ENCODE data around the gene ELOVL1.
A peak's percentile ranks its signal among the peaks of the same experiment; 100 is the strongest.
"Not testable (repeated sequence)": the region's sequence is repeated elsewhere in the genome, so short reads cannot be mapped to it uniquely, and the experiment has no call there.

Gene ELOVL1

DNA sequence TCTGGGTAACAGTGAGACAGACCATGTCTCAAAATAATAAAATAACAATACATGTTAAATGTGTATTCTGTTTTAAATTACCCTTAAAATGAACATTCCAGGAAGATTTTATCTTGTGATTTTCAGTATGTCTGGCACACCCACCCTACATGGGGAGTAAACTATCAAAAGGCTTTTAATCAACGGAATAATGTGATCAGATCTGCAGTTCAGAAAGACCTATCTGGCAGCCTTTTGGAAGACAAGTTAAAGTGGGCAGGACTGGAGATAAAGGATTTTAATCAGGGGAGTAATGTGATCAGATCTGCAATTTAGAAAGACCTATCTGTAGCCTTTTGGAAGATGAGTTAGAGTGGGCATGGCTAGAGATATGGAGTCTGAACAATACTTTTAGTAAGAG is 11.7 kb upstream of the ELOVL1 start:
- DNase-seq = no peak

DNA sequence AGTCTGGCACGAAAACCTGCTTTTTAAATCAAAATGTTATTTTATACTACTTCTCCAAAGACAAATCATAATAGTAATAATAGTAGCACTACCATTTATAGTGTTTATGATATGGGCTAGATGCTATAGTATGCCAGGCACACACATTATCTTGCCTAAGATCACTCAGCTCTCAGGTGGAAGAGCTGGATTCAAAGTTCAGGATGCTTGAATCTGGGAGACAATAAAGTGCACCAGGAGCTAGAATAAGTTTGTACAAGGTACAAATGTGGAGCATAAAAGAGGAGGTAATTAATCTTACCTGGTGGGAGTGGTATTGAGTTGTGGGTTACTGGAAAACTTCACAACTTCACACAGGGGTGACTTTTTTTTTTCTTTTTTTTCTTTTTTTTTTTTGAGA is 10.0 kb upstream of the ELOVL1 start:
- no peak for DNase-seq

DNA sequence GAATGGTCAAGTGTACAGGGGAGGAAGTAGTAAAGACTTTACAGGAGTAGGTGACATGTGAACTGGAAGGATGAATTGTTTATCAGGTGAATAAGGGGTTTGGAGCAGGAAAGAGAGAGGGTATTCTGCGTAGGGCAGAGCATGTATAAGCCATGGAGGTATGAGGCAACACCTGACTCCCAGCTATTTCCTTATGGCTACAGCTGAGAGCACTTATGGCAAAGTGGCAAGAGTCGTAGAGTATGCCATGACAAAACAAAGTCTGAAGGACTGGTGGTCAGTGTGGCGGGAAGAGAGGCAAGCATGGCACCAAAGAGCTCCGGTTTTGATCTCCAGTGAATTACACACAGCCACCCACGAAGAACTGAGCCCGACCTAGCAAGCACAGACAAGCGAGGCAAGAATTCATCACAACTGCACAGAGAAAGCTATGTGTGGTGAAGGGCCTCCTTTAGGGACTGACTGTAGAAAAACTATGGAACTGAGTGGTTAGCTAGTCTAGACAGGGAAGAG is 9.0 kb upstream of the ELOVL1 start:
- DNase-seq = no peak

DNA sequence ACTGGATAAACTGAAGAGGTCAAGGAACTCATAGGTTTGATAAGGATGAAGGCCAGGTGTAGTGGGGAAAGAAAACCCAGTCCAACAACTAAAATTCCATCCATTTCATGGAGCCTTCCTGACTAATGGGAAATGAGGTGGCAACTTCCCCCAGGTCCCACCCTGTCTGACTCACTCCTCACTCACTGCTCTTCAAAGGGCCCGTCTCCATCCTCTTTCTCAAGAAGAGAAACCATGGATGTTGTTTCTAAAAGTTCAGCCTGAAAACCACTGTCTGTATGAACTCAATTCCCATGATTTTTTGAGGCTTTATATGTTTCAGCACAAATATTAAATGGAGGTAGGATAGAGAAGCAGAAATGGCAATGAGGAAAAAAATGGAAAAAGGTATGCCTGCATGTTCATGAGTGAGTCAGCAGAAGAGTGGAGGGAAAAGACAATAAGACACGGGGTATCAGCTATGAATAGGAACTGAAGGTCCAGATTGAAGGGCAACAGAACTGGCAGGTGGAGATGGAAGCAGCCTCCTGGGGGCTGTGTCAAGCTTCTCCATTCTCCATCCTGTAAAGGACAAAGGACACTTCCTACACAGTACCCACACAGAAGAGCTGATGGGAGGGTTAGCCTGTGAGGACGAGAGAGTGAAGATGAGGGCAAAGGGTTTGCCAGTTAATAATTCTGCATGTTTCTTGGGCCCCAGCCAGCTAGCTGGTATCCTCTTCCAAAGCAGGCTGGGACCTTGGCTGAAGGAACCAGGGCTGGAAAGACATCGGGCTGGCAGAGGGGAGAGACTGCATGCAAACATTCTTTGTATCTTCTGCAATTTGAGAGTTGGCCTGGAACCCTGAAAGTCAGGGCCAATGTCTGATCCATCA is 5.5 kb upstream of the ELOVL1 start:
- peak; percentile 90 for DNase-seq

DNA sequence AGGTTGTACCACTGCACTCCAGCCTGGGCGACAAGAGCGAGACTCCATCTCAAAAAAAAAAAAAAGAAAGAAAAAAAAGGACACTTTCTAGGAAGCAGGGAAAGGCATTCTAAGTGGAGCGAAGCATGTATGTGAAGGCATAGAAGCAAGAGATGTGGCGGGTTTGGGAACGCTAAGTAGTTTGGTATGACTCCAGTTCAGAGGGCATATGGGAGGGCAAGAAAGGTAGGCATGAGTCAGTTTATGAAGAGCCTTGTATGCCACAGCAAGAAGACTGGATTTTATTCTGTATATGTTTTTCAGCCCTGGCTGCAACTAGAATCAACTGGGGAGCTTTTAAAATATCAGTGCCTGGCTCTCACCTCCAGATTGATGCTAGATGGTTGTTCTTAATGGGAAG is 4.4 kb upstream of the ELOVL1 start:
- DNase-seq = peak; percentile 46

DNA sequence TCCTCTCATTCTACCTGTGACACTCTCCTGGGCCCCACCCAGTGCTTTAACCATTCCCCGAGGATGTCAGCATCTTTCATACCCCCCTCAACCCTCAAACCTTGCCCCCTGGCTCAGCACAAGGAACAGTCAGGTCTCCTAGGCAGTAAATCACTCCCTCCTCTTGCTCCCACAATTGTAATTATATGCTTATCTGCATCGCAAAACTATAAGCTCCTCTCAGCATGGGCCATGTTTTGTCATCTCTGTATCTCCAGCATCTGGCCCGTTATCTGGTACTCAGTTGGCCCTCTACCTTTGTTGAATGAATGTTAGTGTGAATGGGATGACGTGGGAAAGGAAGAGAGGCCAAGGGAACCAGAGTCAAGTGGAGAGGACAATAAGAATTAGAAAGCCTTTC is 2.8 kb upstream of the ELOVL1 start:
- DNase-seq = no peak

DNA sequence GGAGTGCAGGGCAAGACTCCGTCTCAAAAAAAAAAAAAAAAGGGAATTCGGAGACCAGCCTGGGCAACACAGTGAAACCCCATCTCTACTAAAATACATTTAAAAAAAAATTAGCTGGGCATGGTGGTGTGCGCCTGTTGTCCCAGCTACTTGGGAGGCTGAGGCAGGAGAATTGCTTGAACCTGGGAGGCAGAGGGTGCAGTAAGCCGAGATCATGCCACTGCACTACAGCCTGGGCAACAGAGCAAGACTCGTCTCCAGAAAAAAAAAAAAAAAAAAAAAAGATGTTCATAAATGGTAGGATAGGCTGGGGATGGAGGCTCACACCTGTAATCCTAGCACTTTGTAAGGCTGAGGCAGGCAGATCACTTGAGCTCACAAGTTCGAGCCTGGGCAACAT is 2.0 kb upstream of the ELOVL1 start:
- DNase-seq = not testable (repeated sequence)

DNA sequence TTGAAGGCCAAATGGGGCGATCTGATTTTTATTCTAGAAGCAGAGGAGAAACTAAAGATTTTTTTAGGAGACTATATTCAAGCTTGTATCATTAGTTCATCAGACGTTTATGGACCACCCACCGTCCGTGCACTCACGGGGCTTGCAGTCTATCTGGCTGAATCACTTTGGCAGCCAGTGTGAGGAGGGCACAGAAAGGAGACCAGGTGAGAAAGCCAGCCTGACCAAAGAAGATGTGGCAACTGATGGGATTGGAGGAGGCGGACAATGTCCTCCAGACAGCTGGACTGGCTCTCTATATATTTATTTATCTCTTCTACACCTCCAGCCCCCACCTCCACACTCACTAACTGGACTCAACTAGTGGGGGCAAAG is 822 bp upstream of the ELOVL1 start:
- no peak for DNase-seq

DNA sequence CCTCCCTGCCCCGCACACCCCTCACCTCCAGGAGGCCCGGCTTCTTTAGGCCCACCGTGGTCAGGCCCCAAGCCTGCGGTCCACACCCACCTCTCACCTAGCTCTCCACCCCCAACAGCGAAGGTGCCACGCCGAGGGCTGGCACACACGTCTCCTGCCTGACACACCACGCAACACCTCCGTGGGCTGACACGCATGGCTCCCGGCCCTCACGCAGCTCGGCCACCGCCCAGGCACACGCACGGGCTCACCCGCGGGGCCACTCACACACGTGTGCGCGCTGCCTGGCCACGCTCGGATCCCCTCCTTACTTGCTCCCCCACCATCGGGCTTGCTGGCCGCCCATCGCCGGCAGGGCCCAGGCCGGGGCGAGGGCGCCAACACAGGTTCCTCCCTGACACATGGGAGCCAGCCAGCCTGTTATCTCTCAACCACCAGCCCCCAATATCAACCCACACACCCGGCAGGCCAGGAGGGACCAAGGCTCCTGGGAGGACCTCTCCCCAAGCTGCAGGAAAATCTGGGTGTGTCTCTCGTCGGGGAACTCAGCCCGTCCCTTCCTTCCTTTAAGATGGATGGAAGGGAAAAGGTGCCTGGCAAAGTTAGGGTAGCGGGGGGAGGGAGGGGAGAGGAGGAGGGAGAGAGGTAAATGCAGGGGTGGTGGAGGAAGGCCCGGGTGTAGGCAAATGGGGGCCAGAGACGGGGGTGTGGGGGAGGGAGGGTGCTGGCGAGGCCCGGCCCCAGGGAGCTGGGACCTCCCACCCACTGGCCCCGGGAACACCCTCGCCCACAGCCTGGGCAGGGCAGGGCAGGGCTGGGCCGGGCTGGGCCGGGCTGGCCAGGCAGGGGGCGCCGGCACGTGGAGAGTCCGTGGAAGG is 546 bp downstream of the ELOVL1 start:
- DNase-seq = peak; percentile 14

DNA sequence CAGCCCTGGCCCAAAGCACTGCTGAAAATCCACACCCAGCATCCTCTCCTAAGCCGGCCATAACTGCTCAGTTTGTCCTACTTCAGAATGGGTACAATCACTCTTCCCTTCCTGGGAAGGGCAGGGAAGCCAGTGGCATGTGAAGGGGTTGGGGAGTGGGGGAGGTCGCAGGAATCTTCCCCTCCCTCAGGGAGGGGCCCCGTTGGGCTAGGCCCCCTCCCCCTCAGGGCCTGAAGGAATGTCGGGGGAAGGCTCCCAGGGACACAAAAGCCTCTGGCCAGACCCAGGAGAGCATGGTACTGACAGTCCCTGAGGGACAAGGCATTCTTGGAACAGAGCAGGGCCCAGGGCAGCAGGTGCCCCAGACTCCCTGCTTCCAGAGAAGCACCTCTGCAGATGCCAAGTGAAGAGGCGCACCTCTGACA is 1.2 kb downstream of the ELOVL1 start:
- no peak for DNase-seq

DNA sequence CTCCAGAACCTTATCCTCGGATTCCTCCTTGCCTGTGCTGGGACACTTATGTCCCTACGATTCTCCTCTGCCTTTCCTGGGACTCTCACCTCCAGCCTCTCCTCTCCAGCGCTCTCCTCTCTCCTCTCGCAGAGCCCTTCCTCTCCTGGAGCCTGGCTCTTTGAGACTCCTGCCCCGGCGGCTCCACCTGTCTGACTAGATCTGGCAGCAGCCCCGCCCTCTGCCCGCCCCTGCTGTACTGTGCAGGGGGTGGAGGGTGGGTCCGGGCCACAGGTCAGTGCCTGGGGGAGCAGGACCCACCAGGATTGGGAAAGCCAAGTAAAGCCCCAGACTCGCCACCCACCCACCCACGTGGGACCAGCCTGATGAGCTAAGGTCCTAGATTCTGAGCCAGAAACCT is 1.6 kb downstream of the ELOVL1 start:
- no peak for DNase-seq

DNA sequence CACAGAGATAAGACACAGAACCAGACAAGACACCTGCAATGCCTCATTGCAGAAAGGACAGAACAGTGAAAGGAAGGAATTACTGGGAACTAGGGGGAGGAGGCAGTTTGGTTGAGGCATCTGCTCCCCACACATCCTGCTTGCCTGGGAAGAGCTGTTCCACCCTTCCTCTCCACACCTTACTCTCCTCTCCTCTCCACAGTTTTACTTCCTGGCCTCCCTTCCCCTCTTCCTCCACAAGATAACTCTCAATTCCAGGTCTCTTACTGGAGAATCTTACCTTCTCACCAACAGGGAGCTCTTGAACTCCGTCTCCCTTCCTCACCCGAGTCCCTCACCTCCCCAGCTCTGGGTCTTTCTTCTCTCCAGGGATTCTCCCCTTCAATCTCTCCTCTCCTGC is 2.1 kb downstream of the ELOVL1 start:
- DNase-seq = no peak

DNA sequence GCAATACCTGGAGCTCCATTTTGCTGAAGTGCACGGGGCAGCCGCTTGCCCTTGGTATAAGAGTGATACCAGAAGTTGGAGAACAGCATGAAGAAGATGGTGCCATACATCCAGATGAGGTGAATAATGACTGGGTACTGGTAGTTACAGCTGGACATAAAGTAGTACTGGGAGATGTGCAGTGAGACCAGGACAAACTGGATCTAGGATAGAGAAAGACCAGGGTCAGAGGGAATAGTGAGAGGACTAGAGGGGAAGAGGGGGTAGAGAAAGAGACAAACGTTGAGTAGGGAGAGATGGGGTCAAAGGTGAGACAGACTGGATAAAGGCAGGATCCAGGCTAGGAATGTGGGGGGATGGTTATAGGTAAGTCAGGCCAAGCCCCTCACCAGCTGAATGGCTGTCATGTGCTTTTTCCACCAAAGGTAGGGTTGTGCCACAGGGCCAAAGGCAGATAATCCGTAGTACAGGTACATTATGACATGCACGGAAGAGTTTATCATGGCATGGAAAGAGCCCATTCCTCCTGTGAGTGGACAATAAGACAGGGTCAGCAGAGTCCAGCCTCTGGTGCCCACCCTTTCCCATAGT is 3.8 kb downstream of the ELOVL1 start:
- DNase-seq = no peak

DNA sequence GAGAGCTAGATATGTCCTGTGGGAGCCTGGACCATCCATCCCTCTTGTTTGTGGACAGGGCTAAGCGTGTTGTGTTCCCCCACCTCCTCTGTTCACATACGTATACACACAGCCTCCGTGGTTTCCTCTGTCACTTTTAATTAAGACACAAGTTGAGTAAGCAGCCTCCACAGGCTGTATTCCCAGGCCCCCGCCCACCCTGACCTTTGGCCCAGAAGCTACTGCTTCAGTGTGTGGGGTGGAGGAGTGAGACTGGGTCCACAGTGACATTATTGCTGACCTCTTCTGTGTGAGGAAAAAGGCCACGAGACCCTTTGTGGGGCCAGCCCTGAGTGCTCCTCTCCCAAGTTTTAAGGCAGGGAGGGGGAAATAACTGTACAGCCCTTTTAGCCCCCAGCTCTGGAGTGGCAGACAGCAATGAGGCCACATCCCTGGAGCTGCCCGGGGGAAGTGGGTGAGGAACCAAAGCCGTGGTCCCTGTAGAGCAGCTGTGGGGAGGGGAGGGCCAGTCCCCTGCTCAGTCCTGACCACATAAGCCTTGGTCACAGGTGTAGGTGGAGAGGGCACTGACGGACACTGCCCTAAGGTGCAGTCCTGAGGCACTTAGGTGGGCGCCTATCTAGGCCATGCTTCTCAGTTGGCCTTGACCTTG is 4.4 kb downstream of the ELOVL1 start:
- DNase-seq = no peak

DNA sequence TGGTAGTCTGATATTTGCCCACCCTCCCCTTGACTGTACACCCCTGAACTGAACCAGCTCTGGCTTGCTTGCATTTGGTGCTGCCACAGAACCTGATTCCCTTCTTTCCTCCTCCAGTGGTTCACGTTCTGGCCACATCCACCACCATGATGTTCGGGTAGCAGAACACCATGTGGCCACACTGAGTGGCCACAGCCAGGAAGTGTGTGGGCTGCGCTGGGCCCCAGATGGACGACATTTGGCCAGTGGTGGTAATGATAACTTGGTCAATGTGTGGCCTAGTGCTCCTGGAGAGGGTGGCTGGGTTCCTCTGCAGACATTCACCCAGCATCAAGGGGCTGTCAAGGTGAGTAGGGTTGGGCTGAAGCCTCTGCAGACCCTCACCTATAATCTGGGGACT is 7.2 kb downstream of the ELOVL1 start:
- no peak for DNase-seq

DNA sequence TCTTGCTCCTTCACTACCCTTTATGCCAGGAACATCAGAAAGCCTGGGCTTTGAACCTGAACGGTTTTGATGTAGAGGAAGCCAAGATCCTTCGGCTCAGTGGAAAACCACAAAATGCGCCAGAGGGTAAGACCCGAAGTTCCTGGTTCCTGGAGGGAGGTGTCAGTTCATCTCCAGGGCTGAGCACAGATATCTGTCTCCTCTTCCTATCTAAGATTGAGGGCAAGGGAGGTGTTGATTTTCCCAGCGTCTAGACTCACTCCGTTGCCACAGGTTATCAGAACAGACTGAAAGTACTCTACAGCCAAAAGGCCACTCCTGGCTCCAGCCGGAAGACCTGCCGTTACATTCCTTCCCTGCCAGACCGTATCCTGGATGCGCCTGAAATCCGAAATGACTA is 8.1 kb downstream of the ELOVL1 start:
- no peak for DNase-seq

DNA sequence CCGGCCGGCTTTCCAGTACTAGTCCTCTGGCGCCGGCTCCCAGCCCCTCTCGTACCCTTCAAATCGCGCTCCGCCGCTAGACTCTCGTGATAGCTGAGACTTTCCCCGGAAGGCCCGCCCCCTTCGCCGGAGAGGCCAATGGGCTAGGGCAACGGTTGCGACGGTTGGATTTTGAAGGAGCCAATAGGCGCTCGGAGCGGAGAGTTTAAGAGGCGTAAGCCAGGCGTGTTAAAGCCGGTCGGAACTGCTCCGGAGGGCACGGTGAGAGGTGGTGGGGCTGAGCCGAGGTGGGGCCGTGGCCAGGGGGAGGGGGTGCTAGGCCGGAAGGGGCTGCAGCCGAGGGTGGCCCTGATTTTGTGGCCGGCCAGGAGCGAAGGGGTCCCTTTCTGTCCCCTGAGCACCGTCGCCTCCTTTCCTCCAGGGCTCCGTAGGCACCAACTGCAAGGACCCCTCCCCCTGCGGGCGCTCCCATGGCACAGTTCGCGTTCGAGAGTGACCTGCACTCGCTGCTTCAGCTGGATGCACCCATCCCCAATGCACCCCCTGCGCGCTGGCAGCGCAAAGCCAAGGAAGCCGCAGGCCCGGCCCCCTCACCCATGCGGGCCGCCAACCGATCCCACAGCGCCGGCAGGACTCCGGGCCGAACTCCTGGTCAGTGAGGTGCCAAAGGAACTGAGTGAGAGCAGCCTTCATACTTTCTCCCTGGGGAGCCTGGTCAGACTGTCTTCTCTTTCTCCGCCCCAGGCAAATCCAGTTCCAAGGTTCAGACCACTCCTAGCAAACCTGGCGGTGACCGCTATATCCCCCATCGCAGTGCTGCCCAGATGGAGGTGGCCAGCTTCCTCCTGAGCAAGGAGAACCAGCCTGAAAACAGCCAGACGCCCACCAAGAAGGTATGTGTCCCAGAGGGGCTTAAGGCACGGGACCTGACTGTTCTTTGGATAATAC is 8.8 kb downstream of the ELOVL1 start, which contains the start of gene CDC20:
Gene CDC20 (plus strand): TSS at position 236 of the 948 bp plus-strand sequence. CDS start 235 bp downstream, at position 471.
- DNase-seq = peak; percentile 98

DNA sequence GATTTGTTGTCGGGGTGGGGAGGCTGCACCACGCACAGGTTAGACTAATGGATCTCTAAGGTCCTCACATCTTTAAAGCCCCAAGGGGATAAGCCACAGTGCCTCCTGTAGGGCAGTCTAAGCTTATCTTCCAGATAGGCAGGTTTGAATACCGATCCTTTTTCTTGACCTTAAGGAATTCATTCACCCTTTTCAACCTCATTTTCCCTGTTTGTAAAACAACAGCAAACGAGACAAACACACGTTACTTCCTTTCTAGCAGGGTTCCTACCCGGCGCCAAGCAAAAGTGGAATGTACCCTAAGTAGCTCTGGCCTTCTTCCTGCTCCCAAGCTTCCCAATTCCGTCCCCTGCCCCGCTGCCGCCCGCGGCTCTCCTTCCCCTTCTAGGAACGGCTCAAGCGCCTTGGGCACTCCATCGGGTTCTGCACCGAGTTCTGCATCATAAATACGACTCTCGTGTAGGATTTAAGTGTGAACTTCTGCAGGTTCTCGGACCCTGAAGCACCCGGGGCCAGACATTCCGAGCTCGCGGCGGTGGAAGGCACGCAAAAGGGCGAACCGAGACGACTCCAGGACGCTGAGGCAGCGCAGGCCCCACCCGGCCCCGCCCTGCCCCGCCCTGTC is 9.6 kb downstream of the ELOVL1 start:
- peak; percentile 60 for DNase-seq

DNA sequence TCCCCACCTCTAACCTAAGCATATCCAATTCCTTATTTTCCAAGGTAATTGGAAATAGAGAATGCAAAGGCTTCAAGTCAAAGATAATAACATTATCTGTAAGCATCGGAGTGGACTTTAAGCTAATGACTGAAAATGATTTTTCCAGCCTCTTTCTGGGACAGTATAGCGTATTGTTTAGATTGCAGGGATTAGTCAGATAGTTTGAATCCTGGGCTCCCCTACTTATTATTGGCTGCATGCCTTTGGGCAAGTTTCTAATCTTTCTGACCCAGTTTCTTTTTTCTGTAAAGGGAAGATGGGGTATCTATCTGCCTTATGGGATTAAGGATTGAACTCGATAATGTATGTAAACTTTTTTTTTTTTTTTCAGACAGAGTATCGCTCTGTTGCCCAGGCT is 10.6 kb downstream of the ELOVL1 start:
- DNase-seq = peak; percentile 29

DNA sequence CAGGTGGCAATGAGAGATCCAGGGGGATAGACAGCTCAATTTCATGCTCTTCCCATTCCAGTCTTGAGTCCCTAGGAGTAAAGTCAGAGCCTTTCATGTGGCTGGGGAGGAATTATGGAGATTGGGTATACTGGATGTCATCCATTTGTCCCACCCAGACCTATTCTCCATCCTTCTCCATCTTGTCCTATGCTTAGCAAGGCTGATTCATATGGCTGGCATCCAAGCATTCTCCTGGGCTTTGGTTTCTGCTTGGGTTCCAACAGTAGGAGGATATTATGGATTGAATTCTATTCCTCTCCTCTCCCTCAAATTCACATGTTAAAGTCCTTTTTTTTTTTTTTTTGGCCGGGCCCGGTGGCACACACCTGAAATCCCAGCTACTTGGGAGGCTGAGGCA is 12.9 kb downstream of the ELOVL1 start:
- no peak for DNase-seq

DNA sequence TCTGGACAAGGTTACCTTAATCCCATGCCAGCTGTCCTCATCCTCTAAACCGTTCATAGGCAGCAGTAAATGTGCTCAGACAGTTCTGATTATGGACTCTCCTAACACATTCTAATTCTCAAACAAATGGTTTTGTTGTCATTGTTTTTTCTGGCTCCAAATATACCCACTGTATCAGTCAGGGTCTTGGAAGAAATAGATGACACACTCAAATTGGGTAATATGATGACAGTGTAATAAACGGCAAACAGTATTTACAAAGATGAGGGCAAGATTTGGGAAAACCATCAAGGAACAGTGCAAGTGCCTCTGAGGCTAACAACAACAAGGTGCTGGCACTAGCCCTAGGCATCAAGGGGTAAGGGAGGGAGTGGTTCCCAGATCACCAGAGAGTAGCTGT is 13.3 kb downstream of the ELOVL1 start:
- DNase-seq = no peak

Data from HCEC 1CT (cell line).